SIG-M5 (cell line): ENCODE data around the gene TSHZ2.
"Not testable (repeated sequence)": the region's sequence is repeated elsewhere in the genome, so short reads cannot be mapped to it uniquely, and the experiment has no call there.

ENCODE experiments used
- DNase-seq: peaks from one replicate; lab custom pipeline; 2025; lab: John Stamatoyannopoulos, UW

The TSHZ2 gene

DNA sequence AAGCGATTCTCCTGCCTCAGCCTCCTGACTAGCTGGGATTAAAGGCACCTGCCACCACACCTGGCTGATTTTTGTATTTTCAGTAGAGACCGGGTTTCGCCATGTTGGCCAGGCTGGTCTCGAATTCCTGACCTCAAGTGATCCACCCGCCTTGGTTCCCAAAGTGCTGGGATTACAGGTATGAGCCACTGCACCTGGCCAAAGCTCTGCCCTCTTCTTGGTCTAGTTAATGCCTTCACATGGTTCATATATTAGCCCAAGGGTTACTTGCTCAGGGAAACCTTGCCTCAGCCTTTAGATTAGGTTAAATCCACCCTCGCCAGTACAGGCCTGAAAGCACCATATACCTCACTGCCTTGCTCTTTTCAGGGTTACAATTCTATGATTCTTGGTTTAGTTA lies 26.1 kb downstream of the TSHZ2 start:
- no peak for DNase-seq

- DNase-seq: no peak
These were observed 26.9 kb downstream of the TSHZ2 start for GRCh38 chr20:52999040-52999439.

GRCh38 chr20:53001498-53002301 lies 29.5 kb downstream of the TSHZ2 start:
- DNase-seq: no peak

- DNase-seq: no peak
These were observed 30.6 kb downstream of the TSHZ2 start for GRCh38 chr20:53002786-53003185.

GRCh38 chr20:53003420-53004154 lies 31.4 kb downstream of the TSHZ2 start:
- no peak for DNase-seq

- DNase-seq: no peak
These were observed 32.2 kb downstream of the TSHZ2 start for GRCh38 chr20:53004267-53004813.

GRCh38 chr20:53009979-53010735 lies 38.0 kb downstream of the TSHZ2 start:
- DNase-seq: no peak

GRCh38 chr20:53011640-53012039 lies 39.5 kb downstream of the TSHZ2 start:
- no peak for DNase-seq

- no peak for DNase-seq
These were observed 41.0 kb downstream of the TSHZ2 start for GRCh38 chr20:53013183-53013582.

- DNase-seq: no peak
These were observed 41.7 kb downstream of the TSHZ2 start for GRCh38 chr20:53013847-53014246.

DNA sequence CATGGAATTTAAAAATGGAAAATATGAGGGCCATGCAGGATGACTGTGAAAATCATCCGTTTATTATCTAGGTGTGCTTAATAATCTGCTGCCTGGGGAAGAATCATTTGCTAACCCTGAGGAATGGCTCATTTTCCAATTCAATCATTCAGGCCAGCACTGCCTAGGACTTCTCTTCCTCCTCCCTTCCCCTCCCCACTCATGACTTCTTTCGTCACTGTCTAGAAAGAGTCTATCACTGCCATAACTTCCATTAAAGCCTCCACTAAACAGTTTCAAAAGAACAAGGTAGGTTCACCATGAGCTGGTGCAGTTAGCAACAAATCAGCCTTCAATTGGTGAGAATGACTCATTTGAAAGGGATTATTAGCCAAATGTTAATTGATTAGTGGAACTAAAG lies 43.9 kb downstream of the TSHZ2 start:
- no peak for DNase-seq

GRCh38 chr20:53016534-53017042 lies 44.4 kb downstream of the TSHZ2 start:
- no peak for DNase-seq

- DNase-seq: no peak
These were observed 45.0 kb downstream of the TSHZ2 start for GRCh38 chr20:53017206-53017605.

DNA sequence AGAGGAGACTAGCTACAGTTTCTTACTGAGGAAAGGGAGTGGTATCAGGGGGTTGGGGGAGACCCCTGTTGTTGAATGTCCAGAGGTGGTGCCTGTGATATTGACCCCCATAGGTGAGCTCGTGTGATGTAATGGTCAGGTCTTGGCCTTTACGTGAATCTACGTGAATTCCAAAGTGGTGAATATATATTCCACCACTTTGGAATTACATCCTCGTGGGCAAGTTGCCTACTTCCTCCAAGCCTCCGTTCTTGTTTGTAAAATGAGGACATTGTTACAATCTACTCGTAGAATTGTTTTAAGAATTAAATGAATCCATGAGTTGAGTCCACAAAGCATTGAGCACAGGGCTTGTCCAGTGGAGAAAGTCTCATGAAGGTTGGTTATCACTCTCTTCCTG lies 47.3 kb downstream of the TSHZ2 start:
- no peak for DNase-seq

DNA sequence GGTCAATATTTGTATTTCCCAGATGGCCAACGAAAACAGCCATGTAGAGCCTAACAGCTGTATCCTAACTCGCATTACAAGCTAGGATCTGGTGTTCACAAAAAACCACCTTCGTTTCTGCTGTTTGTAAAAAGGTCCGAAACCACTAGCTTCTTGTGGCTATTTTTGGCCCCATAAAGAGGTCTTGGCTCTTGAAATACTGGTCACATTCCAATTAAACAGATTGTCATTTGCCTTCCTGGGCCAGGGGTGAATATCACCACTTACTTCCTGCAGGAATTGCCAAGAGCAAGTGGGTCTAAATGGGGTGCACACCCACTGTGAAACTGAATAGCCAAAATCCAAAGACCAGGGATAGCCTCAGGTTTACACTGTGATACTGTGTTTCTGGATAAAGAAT lies 48.2 kb downstream of the TSHZ2 start:
- DNase-seq: no peak

GRCh38 chr20:53020834-53021233 lies 48.7 kb downstream of the TSHZ2 start:
- no peak for DNase-seq

GRCh38 chr20:53021934-53022333 lies 49.8 kb downstream of the TSHZ2 start:
- DNase-seq: no peak

- DNase-seq: no peak
These were observed 51.8 kb downstream of the TSHZ2 start for GRCh38 chr20:53023732-53024520.

DNA sequence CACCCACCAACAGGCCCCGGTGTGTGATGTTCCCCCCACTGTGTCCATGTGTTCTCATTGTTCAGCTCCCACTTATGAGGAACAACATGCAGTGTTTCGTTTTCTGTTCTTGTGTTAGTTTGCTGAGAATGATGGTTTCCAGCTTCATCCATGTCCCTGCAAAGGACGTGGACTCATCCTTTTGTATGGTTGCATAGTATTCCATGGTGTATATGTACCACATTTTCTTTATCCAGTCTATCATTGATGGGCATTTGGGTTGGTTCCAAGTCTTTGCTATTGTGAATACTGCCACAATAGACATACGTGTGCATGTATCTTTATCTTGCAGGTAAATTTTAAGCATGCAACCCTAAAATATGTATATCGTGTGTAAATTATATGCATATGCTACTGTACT lies 52.5 kb downstream of the TSHZ2 start:
- DNase-seq: not testable (repeated sequence)

DNA sequence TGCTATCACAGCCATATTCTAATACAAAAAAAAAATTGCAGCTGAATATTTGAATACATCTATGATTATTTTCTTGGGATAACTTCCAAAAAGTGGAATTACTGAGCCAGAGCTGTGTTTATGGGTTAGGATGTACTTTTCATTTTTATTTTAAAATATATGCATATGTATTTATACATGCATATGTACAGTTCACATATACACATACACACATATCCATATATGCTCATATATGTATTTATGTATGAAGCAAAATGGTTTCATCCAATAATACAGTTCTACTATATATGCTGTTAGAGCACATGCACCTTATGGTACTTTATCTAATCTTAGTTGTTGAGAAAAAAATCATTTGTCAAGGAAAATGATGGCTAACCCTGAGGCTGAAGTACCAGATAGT lies 54.9 kb downstream of the TSHZ2 start:
- DNase-seq: no peak

DNA sequence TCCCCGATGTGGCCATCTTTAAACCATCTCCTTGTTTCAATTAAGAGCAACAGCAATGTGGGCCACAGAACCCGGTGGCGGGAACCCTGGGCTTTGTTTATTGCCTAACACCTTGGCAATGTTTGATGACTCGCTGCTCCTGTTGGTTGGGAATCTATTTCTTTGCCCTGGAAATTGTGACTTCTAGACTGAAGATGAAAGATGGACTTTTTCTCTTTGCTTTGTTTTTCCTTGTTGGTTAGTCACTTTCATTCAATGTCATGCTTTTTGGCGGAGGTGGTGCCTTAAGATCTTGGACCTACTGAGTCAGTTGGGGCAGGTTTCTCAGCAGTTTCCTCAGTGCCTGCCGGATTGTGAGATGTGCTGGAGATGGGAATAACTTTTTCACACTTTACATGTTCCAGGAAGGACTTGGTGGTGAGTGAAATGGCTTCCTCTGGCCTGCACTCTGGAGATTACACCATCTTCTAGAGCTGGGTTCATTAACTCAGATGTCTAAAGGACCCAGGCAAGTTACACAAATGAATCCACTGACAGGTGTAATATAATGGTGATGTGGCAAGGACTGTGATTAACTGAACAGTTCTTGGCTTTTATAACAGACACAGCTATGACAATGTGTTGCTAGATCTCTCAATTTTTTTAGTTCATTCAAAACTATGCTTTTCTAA lies 56.3 kb downstream of the TSHZ2 start:
- DNase-seq: no peak
